Nucleus accumbens (tissue), 56 donors: ENCODE measurements around the gene ANKRD6.
"Not testable (repeated sequence)": the region's sequence is repeated elsewhere in the genome, so short reads cannot be mapped to it uniquely, and the experiment has no call there.

Experiments used
- DNase-seq, 56 donors: peaks; one replicate each; lab custom pipeline; 2025; lab: John Stamatoyannopoulos, UW

The ANKRD6 gene

GRCh38 chr6:89589297-89590025 is 156.5 kb downstream of the ANKRD6 start:
- DNase-seq, result no peak

- DNase-seq, result no peak
These were observed 157.2 kb downstream of the ANKRD6 start for GRCh38 chr6:89590133-89590532.

GRCh38 chr6:89591745-89592144 is 158.8 kb downstream of the ANKRD6 start:
- no peak for DNase-seq

- no peak for DNase-seq
These were observed 163.1 kb downstream of the ANKRD6 start for GRCh38 chr6:89596056-89596455.

- no peak for DNase-seq
These were observed 163.5 kb downstream of the ANKRD6 start for GRCh38 chr6:89596484-89596883.

- DNase-seq, result no peak
These were observed 164.4 kb downstream of the ANKRD6 start for GRCh38 chr6:89597372-89597771.

GRCh38 chr6:89597988-89598387 is 165.0 kb downstream of the ANKRD6 start:
- DNase-seq, result no peak

- DNase-seq, result no peak
These were observed 166.8 kb downstream of the ANKRD6 start for GRCh38 chr6:89599727-89600126.

- DNase-seq, result no peak
These were observed 169.2 kb downstream of the ANKRD6 start for GRCh38 chr6:89602166-89602565.

- DNase-seq, result no peak
These were observed 171.7 kb downstream of the ANKRD6 start for GRCh38 chr6:89604653-89605052.

GRCh38 chr6:89605861-89606260 is 172.9 kb downstream of the ANKRD6 start:
- DNase-seq, result no peak

- peak in 23 of 56 donors; percentile 1 to 56 (median 8) for DNase-seq
These were observed 177.2 kb downstream of the ANKRD6 start for GRCh38 chr6:89610149-89610642.

- no peak for DNase-seq
These were observed 178.7 kb downstream of the ANKRD6 start for GRCh38 chr6:89611666-89612065.

- no peak for DNase-seq
These were observed 179.2 kb downstream of the ANKRD6 start for GRCh38 chr6:89612121-89612520.

GRCh38 chr6:89613790-89614189 is 180.8 kb downstream of the ANKRD6 start:
- no peak for DNase-seq

- no peak for DNase-seq
These were observed 182.9 kb downstream of the ANKRD6 start for GRCh38 chr6:89615882-89616281.

- no peak for DNase-seq
These were observed 183.6 kb downstream of the ANKRD6 start for GRCh38 chr6:89616531-89616930.

GRCh38 chr6:89618026-89618425 is 185.1 kb downstream of the ANKRD6 start:
- no peak for DNase-seq

GRCh38 chr6:89619567-89619966 is 186.6 kb downstream of the ANKRD6 start:
- no peak for DNase-seq

GRCh38 chr6:89623749-89624148 is 190.8 kb downstream of the ANKRD6 start:
- no peak for DNase-seq

- DNase-seq, result peak in 15 of 56 donors; percentile 2 to 45 (median 17)
These were observed 197.5 kb downstream of the ANKRD6 start for GRCh38 chr6:89630488-89630887.

- not testable (repeated sequence) for DNase-seq
These were observed 203.5 kb downstream of the ANKRD6 start for GRCh38 chr6:89636412-89636811.

GRCh38 chr6:89637960-89638319 is 205.0 kb downstream of the ANKRD6 start:
- no peak for DNase-seq
